Skin of body (tissue), 2 donors: ENCODE results near the gene CTNNBIP1. TPM values are rescaled to one million over a fixed set of nuclear protein-coding genes. Genes with fewer than 3 reads are reported as not detected.

Source experiments
- DNase-seq: peaks from one replicate; lab custom pipeline; 2025; lab: John Stamatoyannopoulos, UW
- total RNA-seq: library from RNA; depleted of rRNA; stranded (reverse); fragments of >200 nt; gene quantifications from one replicate; pipeline ENCODE4 v1.2.3, GENCODE V29; 2014

The CTNNBIP1 gene
- total RNA-seq, 1 donor from 2014 or later: 33.6 TPM

DNA sequence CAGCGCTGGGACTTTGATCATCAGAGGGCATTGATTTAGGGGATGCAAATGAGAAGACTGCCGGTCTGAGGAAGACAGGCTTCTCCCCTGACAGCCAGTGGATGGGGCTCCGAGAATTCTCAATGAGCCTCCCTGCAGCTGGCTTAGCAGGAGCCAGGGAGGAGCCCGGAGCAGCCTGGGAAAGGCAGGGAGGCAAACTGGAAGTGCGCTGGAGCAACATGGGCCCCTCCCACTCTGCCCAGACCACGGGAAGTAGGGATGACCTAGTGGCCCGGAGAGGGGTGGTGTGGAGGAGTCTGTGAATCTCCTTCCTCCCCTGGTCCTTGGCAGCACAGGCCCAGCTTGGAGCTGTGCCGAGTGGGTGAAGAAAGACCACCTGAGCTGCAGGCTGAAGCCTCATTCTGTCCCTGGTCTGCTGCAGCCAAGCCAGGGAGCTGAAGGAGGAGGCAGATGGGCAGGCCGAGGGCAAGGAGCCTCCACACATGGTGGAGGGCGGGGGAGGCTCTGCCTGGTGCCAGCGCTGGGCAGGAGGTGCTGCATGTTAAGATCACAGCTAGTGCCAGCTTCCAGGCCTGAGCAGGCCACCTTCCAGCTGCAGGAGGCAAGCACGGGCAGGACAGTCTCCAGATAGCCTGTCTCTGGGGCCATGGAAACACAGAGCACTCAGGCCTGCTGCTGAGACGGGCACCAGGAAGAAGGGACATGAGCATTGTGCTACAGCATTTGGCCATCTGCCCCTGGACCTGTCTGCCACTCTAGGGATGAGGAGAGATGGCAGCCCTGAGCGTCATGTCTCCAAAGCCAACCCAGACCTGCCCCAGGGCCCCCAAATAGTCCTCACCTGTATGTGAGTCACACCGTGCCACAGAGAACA is 74.1 kb downstream of the CTNNBIP1 start:
- peak; percentile 6 for DNase-seq

- DNase-seq: no peak
These were observed 74.7 kb downstream of the CTNNBIP1 start for GRCh38 chr1:9835404-9835757.

DNA sequence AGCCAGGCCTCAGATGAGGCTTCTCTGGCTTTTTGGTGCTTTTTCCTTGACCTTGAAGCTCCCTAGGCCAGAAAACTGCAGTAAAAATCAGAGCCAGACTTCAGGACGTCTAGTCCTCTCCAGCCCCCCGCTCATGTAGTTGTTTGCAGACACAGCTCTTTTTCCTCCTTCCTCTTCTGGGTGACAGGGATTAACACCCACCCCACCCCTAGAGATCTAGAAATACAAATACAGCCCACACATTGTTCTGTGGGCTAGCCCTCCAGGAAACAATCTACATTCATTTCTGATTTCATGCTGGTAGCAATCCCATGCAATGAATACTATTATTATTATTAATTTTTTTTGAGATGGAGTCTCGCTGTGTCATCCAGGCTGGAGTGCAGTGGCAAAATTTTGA is 76.4 kb downstream of the CTNNBIP1 start:
- no peak for DNase-seq

DNA sequence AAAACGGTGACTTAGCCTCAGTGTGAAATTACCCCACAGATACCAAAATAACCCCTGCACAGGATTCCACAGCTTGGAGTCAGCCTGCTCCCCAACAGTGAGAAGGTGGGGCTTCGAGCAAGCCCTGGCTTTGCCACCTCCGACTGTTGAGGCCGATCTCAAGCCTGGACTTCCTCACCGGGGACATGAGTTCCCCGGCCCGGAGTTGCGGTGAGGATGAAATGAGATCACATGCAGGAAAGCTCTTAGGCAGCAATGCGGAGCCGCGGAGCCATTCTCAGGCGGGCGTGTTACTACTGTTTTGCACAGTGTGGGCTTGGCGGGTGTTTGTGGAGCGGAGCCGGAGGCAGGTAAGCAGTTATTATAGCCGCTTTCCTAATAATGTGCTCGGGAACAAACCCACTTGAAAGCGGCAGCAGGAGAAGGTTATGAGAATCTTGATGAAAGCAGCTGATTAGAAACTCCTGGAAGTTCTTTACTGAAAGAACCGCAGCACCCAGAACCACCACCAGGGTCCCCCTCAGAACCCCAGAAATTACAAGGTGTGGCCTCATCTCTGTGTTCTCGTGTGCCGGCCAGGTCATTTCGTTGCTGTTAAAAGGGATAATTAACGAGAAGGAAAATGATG is 82.4 kb downstream of the CTNNBIP1 start:
- no peak for DNase-seq

DNA sequence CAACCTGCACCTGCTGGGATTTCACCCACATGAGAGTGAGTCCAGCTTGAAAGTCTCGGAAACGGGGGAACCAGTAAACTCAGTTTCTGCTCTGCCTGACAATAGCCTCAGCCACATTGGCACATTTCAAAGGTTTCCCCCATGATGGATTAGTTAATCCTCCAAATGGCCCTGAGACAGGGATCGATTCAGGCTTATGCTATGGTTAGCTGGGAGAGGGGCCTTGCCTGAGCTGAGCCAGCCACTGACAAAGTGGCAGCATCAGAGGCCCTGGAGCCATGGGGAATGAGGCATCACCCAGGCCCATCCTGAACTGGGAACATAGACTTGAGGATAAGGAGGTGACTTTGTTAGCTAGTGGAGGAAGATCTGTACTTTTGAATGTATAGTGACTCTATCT is 83.5 kb downstream of the CTNNBIP1 start:
- DNase-seq: no peak

DNA sequence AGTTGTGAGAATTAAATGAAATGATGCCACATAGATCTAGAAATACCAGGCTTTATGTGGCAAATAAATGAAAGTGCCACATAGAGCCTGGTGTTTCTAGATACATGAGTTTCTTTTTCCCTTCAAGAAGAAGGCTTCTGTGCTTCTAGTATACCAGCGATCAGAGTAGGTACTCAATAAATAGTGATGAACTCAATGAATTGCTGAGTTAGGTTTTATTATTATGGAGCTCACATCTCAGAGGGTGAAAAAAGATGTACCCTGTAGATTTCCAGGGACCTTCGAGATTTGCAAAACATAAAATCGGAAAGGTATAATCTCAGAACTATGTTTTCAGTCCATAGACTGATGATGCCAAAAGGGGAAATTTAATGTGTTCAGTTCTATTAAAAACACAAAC is 84.0 kb downstream of the CTNNBIP1 start:
- DNase-seq: no peak

DNA sequence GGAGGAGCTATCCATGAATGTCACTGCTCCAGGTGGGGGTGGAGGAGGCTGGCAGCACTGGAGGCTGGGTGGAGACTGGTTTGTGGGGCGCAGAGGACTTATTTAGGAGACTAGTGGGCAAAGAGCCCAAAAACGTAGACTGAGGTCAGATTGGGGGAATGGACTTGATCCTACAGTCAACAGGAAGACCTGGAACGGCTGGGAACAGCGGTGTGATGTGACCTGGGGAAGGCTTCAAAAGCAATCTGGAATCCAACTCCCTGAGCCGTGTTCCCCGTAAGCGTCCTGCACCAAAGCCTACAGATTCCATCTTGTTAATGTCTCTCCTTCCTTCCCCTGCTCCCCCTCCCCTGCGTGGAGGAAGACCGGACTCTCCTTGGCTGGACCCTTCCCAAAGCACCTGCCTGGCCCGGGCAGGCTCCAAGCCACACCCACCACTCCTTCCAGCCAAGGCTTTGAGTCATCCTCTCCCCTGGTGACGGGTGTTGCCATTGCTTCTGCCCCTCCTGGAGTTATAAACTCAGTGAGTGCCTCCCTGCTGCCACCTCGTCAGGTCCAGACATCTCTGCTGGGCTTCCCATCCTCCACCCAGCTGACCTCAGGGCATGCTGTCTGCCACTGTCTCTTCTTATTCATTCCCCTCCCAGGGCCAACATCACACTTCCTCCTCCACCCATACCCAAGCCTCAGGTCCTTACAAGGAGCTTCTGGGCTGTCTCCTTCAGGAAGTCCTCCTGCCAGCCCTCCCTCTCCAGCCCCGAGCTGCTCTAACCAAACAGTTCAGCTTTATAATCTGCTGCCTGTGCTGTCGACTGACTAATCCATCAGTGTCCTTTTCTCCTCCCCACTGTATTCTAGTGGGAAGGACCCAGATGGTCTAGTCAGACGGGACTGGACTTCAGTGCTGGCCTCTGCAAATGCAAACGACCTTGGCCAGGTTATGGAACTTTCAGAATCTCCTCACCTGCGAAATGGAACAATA is 84.7 kb downstream of the CTNNBIP1 start:
- no peak for DNase-seq

- no peak for DNase-seq
These were observed 85.4 kb downstream of the CTNNBIP1 start for GRCh38 chr1:9824702-9825089.

DNA sequence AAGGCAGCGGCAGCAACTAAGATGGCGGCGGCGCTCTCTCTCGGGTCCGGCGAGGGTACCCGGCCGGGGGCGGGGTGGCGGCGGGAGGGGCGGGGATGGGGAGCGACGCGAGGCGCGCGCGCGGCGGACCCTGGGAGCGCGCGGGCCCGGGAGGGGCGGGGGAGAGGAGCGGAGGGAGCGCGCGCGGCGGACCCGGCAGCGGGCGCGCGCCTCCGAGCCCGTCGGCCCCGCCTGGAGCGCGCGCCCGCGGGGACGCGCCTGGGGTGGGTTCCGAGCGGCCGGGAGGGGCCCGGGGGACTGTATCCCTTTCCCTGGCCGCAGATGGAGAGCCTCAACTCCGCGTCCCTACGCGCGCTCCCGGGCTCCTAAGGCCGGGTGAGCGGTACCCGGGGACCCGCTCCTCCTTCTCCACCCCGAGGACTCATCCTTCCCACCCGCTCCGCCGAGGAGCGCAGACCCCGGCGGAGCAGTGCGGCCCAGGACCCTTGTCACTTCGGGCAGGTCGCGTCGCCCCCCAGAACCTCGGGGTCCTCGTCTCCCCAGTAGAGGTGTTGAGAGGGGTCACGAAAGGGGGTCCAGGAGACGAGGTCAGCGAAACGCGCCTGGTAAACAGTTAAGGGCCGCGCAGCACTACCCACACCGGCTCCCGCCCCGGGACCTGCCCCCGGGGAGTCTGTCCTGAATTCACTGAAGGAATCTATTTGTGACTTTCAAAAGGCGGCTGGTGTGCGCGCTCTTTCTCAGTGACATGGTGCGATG is 85.9 kb downstream of the CTNNBIP1 start, which contains the start of gene CLSTN1:
Gene CLSTN1, minus strand, starts transcription at position 23 of the 759 bp plus-strand sequence. CDS start 232 bp downstream, outside the sequence.
- DNase-seq: peak; percentile 83

GRCh38 chr1:9823693-9823942 is 86.5 kb downstream of the CTNNBIP1 start:
- no peak for DNase-seq

GRCh38 chr1:9822897-9823692 is 87.0 kb downstream of the CTNNBIP1 start:
- DNase-seq: no peak

DNA sequence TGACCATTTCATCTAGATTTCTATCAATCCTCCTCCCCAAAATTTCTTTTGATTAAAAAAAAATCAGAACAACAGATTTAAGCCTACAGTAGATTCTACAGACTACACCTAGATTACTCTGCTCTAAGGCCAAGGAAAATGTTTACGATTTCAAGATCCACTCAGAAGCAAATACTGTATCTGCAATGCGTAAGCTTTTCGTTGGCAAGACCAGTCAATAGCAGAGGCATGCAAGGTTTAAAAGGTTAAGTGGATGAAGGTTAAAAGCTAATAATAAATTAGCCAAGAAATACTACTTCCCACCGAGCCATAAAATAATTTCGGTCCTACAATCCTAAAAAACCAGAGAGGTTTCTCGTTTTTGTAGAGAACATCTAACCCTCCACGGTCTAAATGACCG is 87.6 kb downstream of the CTNNBIP1 start:
- no peak for DNase-seq

DNA sequence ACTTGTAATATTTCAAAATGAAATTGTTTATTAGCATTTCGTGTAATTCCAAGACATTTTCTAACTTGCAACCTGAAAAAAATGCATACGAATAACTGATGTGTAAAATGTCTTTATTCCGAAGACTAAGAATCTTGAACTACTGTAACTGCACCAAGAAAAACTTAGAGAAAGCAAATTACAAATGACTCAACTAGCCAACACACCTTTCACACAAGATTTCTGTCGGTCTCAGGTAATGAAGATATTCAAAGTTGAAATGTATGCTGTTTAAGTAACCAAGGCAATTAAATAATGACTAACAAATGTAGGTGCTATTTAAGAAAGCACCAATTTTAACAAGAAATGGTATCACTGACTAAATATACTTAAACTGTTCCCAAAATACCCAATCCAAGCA is 88.4 kb downstream of the CTNNBIP1 start:
- no peak for DNase-seq

DNA sequence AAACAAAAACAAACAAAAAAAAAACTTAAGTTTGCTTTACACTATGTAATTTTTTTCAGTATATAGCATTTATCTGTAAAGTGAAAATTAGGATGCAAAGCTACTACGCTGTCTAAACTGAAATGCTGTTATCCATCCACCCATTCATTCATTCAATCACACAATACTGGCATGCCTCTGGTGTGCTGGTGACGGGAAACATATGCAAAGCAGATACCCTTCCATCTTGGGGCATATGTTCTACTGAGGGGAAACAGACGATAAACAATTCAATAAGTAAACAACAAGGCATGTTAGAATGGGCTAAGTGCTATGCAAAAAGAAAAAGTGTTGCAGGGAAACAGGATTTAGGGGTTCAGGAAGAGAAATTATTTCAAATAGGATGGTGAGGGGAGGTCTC is 89.5 kb downstream of the CTNNBIP1 start:
- DNase-seq: peak; percentile 10

GRCh38 chr1:9817734-9818133 is 92.3 kb downstream of the CTNNBIP1 start:
- DNase-seq: no peak

DNA sequence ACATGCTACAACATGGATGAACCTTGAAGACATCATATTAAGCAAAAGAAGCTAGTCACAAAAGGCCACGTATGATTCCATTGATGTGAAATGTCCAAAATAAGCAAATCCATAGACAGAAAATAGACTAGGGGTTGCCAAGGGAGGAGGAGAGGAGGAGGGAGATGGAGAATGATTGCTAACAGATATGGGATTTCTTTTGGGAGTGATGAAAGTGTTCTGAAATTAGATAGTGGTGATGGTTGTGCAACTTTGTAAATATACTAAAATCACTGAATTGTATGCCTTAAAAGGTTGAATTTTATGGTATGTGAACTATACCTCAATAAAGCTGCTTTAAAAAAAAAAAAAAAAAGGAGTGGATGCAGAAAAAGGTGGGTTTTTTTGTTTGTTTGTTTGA is 93.9 kb downstream of the CTNNBIP1 start:
- no peak for DNase-seq

DNA sequence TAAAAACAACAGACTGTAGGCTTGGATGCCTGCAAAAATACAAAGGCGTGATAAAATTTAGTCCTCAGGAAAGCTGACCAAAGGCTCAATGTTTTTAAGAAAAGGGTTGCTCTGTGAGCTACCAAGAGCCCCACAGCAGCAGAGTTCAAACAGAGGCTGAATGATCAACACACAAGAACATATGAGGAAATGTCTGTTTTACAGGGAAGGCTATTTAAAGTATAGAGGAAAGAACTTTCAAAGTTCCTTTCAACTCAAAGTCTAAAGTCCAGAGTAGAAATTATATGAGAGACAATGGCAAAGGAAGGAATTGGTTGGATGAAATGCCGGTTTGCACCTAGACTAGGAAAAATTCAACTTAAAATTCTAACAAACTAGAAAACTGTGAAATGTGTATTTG is 94.9 kb downstream of the CTNNBIP1 start:
- no peak for DNase-seq

GRCh38 chr1:9814619-9815018 is 95.5 kb downstream of the CTNNBIP1 start:
- DNase-seq: no peak

- no peak for DNase-seq
These were observed 98.7 kb downstream of the CTNNBIP1 start for GRCh38 chr1:9811239-9811966.

- DNase-seq: no peak
These were observed 101.0 kb downstream of the CTNNBIP1 start for GRCh38 chr1:9809100-9809510.
